Stimulated activated CD4-positive, alpha-beta T cell treated with anti-CD3 and anti-CD28 coated beads, Interleukin-4, amount 100 ng/mL, for 24 hours (primary cell): ENCODE results near the gene CIZ1.

Source experiments
- DNase-seq: peaks from one replicate; pipeline ENCODE4 v3.0.0-alpha.2; 2020

The CIZ1 gene

GRCh38 chr9:128121924-128122808, 69.2 kb downstream of the CIZ1 start:
- no peak for DNase-seq

- DNase-seq = no peak
These were observed 69.9 kb downstream of the CIZ1 start for GRCh38 chr9:128121466-128121810.

- DNase-seq = no peak
These were observed 70.5 kb downstream of the CIZ1 start for GRCh38 chr9:128120741-128121465.

GRCh38 chr9:128120061-128120740, 71.2 kb downstream of the CIZ1 start:
- no peak for DNase-seq

GRCh38 chr9:128118971-128119665, 72.3 kb downstream of the CIZ1 start:
- no peak for DNase-seq

- DNase-seq = no peak
These were observed 72.9 kb downstream of the CIZ1 start for GRCh38 chr9:128118472-128118857.

GRCh38 chr9:128117613-128118471, 73.5 kb downstream of the CIZ1 start:
- DNase-seq = peak; percentile 98

GRCh38 chr9:128116104-128117083, 75.0 kb downstream of the CIZ1 start:
- DNase-seq = no peak
